HG03025 (cell line): ENCODE measurements around the gene TCEA2.
"Not testable (repeated sequence)": the region's sequence is repeated elsewhere in the genome, so short reads cannot be mapped to it uniquely, and the experiment has no call there.

Source experiments
- ATAC-seq: cut with Tn5 transposase; IDR thresholded peaks from one replicate; pipeline ENCODE4 v1.9.1; 2021; ENCODE audit warnings: mild to moderate bottlenecking, moderate library complexity; ENCODE audit not compliant: unreplicated experiment, low FRiP score

TCEA2 gene

GRCh38 chr20:64076061-64076997, 13.3 kb downstream of the TCEA2 start:
- ATAC-seq, result no peak

GRCh38 chr20:64077094-64077493, 14.1 kb downstream of the TCEA2 start:
- no peak for ATAC-seq

GRCh38 chr20:64077541-64077875, 14.5 kb downstream of the TCEA2 start:
- no peak for ATAC-seq

GRCh38 chr20:64077876-64078551, 15.0 kb downstream of the TCEA2 start:
- no peak for ATAC-seq

GRCh38 chr20:64078934-64079272, 15.9 kb downstream of the TCEA2 start:
- no peak for ATAC-seq

- no peak for ATAC-seq
Observed at GRCh38 chr20:64079273-64080012, 16.4 kb downstream of the TCEA2 start, which contains the start of gene RGS19. Gene RGS19, minus strand, starts transcription at chr20:64079518. Its CDS starts 2,632 bp downstream, at chr20:64076886.

- ATAC-seq, result no peak
Observed at GRCh38 chr20:64080013-64080812, 17.2 kb downstream of the TCEA2 start, which contains the start of gene OPRL1. Gene OPRL1, plus strand, starts transcription at chr20:64080082. Its CDS starts 12,639 bp downstream, at chr20:64092721.

GRCh38 chr20:64080813-64081623, 18.0 kb downstream of the TCEA2 start:
- ATAC-seq, result no peak

GRCh38 chr20:64081624-64081964, 18.6 kb downstream of the TCEA2 start:
- no peak for ATAC-seq

GRCh38 chr20:64082126-64082731, 19.2 kb downstream of the TCEA2 start:
- no peak for ATAC-seq

- no peak for ATAC-seq
Observed at GRCh38 chr20:64082820-64083377, 19.9 kb downstream of the TCEA2 start.

GRCh38 chr20:64083378-64083803, 20.4 kb downstream of the TCEA2 start:
- ATAC-seq, result no peak

- no peak for ATAC-seq
Observed at GRCh38 chr20:64083804-64084684, 21.0 kb downstream of the TCEA2 start, which contains the start of gene LKAAEAR1. Gene LKAAEAR1, minus strand, starts transcription at chr20:64084398. Its CDS starts 179 bp downstream, at chr20:64084219.

GRCh38 chr20:64084685-64085152, 21.7 kb downstream of the TCEA2 start:
- no peak for ATAC-seq

- ATAC-seq, result no peak
Observed at GRCh38 chr20:64086801-64087200, 23.8 kb downstream of the TCEA2 start.

- ATAC-seq, result not testable (repeated sequence)
Observed at GRCh38 chr20:64087226-64087825, 24.3 kb downstream of the TCEA2 start.

GRCh38 chr20:64088586-64088985, 25.6 kb downstream of the TCEA2 start:
- not testable (repeated sequence) for ATAC-seq
